CD4-positive, alpha-beta T cell treated with Interleukin-4 for 1 hour (primary cell): Measurements from ENCODE around the gene RALGDS.
"Not testable (repeated sequence)": the region's sequence is repeated elsewhere in the genome, so short reads cannot be mapped to it uniquely, and the experiment has no call there.

ENCODE experiments used
- DNase-seq, 2 donors: peaks; one replicate each; pipeline ENCODE4 v3.0.0-alpha.2; 2020 to 2022

Gene RALGDS

DNA sequence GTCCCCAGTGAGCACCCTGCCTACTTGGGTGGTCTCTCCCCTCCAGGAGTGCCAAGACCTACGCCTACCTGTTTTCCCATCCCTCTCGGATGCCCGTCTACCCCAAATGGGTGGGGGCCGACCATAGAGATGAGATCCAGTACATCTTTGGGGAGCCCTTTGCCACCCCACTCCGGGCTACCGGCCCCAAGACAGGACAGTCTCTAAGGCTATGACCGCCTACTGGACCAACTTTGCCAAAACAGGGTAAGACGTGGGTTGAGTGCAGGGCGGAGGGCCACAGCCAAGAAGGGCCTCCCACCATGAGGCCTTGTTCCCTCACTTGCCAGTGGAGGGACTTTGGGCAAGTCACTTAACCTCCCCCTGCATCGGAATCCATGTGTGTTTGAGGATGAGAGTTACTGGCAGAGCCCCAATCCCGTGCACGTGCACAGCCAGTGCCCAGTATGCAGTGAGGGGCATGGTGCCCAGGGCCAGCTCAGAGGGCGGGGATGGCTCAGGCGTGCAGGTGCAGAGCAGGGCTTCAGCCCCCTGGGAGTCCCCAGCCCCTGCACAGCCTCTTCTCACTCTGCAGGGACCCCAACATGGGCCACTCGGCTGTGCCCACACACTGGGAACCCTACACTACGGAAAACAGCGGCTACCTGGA lies 34.7 kb downstream of the RALGDS start:
- DNase-seq = not testable (repeated sequence)

DNA sequence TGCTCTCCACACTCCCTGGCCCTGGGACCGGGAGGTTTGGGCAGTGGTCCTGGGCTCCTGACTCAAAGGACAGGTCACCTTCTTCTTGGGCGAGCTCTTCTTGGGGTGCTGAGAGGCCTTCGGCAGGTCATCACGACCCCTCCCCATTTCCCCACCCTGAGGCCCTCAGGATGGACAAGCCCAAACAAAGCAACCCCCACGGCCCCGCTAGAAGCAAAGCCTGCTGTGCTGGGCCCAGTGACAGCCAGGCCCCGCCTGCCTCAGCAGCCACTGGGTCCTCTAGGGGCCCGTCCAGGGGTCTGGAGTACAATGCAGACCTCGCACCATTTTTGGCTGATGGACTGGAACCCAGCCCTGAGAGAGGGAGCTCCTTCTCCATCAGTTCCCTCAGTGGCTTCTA lies 37.4 kb downstream of the RALGDS start:
- not testable (repeated sequence) for DNase-seq

DNA sequence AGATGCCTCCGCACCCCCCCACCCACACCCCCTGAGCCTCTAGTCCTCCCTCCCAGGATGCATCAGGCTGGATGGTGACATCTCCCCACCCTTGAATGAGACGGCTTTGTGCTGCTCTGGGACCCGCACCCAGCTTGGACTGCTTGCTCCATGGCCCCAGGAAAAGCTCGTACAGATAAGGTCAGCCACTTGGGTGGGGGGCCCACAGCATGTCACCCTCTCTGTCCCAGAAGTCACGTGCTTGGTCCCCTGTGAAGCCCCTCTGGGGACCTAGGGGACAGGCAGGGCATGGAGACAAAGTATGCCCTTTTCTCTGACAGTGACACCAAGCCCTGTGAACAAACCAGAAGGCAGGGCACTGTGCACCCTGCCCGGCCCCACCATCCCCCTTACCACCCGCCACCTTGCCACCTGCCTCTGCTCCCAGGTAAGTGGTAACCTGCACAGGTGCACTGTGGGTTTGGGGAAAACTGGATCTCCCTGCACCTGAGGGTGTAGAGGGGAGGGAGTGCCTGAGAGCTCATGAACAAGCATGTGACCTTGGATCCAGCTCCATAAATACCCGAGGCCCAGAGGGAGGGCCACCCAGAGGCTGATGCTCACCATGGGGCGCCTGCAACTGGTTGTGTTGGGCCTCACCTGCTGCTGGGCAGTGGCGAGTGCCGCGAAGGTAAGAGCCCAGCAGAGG lies 38.9 kb downstream of the RALGDS start:
- not testable (repeated sequence) for DNase-seq

DNA sequence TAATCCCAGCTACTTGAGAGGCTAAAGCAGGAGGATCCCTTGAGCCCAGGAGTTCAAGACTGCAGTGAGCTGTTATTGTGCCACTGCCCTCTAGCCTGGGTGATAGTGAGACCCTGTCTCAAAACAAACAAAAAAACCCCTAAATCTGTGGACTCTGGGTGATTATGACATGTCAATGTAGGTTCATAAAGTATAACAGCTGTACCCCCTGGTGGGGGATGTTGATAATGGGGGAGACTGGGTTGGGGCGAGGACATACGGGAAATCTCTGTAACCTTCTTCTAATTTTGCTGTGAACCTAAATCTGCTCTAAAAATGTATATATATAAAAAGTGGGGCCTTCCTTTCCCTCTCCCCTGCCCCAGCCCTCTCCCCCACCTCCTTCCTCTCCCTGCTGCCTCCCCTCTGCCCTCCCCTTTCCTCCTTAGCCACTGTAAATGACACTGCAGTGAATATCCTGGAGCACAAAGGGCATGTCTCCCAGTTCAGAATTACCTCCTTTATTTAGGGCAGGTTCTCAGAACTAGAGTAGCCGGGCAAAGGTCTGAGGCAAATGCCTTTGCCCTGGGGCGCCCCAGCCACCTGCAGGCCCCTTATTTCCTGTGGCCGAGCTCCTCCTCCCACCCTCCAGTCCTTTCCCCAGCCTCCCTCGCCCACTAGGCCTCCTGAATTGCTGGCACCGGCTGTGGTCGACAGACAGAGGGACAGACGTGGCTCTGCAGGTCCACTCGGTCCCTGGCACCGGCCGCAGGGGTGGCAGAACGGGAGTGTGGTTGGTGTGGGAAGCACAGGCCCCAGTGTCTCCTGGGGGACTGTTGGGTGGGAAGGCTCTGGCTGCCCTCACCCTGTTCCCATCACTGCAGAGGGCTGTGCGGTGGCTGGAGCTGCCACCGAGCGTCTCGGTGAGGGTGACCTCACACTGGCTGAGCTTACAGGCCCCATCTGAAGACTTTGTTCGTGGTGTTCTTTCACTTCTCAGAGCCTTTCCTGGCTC lies 40.0 kb downstream of the RALGDS start:
- DNase-seq = not testable (repeated sequence)

DNA sequence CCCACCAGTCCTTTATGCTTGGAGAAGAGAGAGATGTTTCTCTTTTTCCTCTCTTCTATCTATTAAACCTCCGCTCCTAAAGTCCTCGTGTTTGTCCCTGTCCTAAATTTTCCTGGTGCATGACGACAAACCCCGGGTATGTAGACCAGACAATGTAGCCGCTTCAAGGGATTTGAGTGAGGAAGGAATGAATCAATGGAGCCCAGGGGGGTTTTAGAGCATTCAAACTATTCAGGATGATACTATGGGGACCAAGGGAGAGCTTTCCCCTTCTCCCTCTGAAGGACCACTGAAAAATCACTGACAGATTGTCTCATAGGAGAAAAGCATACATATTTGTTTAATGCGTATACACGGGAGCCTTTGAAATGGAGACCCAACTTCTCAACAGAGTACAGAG lies 40.9 kb downstream of the RALGDS start:
- DNase-seq = no peak

DNA sequence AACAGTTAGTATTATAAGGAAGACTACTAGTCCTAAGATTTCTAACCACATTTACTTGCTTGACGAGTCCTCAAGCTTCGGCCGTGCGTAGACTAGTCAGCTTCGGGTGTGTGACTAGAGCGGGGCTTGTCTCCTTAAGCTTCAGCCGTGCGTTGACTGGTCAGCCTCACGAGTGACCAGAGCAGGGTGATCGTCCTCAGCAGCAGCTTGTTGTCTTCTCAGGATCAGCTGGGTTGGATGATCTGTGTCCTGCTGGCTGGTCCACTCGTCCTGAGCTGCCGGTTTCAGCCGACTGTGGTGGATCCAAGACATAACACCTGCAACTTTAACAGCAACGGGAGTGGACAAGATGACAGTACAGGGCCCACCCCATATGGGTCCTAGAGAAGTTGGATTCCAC lies 42.6 kb downstream of the RALGDS start:
- DNase-seq = no peak

DNA sequence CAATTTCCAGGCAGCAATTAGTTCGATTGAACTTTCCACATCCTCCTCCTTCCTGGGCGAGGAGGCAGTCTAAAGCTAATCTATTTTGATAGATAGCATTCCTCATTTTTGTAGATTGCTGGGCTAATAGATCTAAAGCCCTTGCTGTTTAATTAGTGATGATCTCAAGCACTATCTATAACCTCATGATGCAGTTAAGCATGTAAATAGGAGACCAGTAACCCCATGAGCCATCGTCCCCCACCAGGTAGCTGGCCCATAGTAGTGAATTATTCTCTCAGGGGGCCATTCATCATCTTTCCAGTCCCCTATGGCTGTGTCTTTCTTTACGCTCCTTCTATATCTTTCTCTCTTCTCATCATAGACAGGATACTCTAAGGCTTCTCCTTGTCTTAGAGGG lies 44.3 kb downstream of the RALGDS start:
- no peak for DNase-seq

DNA sequence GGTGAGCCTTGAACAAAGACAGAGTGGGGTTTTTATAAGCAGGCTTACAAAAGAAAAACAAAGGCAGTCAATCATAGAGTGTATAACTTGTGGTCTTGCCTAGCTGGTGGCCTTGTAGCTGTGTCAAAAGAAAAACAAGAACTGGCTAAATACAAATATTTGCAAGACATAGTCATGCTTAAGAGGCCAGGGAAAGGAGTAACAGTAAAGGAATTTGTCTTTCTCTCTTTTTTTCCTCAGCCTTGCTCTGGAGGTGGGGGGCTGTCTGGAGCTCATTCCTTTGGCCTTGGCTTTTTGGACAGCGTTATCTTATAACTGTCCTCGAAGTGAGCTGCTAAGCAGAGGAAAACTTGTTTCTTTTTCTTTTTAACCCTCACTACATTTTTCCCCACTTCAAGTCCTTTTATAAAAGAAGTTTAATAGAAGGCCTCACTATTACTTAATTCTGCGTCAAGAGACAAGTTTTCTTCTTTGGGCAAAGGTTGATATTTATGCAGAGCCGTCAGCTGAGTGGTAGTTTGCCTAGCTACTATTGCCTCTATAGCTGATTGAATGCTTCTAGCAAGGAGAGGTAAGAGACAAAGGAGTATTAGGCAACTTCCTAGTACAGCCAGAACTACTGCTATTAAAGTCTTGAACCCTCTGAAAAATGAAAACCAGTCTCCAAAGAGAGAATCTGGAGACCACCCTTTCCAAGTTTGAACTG lies 45.0 kb downstream of the RALGDS start:
- no peak for DNase-seq

DNA sequence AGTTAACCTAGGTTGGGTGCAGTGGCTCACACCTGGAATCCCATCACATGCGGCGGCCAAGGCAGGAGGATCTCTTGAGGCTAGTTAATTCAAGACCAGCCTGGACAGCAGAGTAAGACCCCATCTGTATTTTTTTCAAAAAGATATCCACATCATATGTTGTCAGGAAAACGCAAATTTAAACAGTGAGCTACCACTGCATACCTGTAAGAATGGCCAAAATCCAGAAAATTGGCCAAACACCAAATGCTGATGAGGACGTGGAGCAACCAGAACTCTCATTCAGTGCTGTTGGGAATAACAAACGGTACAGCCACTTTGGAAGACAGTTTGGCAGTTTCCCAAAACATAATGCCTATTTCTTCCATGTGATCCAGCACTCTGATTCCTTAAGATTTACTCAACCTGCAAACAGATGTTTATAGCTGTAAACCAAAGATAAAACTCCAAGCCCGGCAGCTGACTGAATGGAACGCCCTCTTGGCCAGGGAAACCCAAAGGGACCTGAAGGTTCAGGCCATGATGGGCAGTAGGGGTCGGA lies 46.9 kb downstream of the RALGDS start:
- DNase-seq = no peak

DNA sequence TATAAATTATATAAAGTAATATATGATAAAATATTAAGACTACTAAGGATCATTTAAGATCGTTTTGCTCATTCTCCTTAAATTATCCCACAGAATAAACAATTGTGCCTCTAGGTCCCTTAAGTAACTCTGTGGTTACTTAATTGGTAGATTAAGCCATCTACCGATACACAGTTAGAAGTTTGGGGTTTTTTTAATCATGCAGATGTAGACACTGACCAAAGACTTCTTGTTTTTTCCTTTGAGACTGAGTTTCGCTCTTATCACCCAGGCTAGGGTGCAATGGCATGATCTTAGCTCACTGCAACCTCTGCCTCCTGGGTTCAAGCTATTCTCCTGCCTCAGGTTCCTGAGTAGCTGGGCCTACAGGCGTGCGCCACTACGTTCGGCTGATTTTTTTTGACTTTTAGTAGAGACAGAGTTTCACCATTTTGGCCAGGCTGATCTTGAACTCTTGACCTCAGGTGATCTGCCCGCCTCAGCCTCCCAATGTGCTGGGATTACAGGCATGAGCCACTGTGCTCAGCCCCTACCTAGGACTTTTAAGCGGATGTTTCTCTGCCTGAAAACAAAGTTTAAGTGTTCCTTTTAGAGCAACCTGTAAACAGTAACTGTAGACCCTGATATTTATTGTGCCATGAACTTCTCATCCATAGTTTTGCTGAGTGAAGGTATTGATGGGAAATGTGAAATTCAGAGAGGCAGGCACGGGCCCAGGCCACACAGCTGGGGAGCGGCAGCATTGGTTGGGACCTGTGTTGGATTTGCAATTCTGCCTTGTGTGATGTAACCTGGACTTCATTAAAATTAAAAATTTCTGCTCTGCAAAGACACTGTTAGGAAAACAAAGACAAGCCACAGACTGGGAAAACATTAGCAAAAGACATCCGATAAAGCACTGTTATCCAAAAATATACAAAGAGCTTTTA lies 47.7 kb downstream of the RALGDS start:
- DNase-seq = no peak

DNA sequence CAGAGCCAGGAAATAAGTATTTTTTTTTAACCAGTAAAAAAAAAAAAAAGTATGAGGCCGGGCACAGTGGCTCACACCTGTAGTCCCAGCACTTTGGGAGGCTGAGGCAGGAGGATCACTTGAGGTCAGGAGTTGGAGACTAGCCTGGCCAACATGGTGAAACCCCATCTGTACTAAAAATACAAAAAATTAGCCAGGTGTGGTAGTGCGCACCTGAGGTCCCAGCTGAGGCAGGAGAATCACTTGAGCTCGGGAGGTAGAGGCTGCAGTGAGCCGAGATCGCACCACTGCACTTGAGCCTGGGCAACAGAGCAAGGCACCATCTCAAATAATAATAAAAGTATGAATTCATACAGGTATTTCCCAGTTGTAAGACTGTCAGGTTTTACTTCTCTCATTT lies 48.8 kb downstream of the RALGDS start:
- not testable (repeated sequence) for DNase-seq

DNA sequence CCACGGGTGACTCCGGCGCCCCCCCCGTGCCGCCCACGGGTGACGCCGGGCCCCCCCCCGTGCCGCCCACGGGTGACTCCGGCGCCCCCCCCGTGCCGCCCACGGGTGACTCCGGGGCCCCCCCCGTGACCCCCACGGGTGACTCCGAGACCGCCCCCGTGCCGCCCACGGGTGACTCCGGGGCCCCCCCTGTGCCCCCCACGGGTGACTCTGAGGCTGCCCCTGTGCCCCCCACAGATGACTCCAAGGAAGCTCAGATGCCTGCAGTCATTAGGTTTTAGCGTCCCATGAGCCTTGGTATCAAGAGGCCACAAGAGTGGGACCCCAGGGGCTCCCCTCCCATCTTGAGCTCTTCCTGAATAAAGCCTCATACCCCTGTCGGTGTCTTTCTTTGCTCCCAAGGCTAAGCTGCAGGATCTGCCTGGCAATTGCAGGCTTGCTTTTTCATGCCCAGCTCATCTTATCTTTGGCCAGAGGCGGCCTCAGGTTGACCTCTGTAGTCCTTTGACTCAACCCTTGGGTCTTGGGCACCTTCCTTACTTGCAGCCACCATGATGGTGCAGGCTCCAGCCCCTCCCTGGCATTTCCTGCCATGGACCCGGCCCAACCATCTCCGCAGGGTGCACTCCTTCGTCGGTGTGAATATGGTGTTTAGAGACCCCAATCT lies 49.4 kb downstream of the RALGDS start:
- DNase-seq = no peak

DNA sequence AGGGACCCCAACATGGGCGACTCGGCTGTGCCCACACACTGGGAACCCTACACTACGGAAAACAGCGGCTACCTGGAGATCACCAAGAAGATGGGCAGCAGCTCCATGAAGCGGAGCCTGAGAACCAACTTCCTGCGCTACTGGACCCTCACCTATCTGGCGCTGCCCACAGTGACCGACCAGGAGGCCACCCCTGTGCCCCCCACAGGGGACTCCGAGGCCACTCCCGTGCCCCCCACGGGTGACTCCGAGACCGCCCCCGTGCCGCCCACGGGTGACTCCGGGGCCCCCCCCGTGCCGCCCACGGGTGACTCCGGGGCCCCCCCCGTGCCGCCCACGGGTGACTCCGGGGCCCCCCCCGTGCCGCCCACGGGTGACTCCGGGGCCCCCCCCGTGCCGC lies 50.1 kb downstream of the RALGDS start:
- not testable (repeated sequence) for DNase-seq

DNA sequence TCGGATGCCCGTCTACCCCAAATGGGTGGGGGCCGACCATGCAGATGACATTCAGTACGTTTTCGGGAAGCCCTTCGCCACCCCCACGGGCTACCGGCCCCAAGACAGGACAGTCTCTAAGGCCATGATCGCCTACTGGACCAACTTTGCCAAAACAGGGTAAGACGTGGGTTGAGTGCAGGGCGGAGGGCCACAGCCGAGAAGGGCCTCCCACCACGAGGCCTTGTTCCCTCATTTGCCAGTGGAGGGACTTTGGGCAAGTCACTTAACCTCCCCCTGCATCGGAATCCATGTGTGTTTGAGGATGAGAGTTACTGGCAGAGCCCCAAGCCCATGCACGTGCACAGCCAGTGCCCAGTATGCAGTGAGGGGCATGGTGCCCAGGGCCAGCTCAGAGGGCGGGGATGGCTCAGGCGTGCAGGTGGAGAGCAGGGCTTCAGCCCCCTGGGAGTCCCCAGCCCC lies 50.5 kb downstream of the RALGDS start:
- DNase-seq = not testable (repeated sequence)

DNA sequence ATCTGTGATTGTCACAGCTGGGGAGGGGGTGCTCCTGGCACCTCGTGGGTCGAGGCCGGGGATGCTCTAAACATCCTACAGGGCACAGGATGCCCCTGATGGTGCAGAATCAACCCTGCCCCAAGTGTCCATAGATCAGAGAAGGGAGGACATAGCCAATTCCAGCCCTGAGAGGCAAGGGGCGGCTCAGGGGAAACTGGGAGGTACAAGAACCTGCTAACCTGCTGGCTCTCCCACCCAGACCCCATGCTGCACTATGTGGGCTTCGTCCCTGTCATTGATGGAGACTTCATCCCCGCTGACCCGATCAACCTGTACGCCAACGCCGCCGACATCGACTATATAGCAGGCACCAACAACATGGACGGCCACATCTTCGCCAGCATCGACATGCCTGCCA lies 52.6 kb downstream of the RALGDS start:
- not testable (repeated sequence) for DNase-seq

DNA sequence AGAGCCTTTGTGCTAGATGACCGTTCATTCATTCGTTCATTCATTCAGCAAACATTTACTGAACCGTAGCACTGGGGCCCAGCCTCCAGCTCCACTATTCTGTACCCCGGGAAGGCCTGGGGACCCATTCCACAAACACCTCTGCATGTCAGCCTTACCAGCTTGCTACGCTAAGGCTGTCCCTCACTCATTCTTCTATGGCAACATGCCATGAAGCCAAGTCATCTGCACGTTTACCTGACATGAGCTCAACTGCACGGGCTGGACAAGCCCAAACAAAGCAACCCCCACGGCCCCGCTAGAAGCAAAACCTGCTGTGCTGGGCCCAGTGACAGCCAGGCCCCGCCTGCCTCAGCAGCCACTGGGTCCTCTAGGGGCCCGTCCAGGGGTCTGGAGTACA lies 53.2 kb downstream of the RALGDS start:
- no peak for DNase-seq

DNA sequence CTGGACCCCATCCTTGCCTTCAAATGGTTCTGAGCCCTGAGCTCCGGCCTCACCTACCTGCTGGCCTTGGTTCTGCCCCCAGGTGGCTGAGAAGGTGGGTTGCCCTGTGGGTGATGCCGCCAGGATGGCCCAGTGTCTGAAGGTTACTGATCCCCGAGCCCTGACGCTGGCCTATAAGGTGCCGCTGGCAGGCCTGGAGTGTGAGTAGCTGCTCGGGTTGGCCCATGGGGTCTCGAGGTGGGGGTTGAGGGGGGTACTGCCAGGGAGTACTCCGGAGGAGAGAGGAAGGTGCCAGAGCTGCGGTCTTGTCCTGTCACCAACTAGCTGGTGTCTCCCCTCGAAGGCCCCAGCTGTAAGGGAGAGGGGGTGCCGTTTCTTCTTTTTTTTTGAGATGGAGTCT lies 54.0 kb downstream of the RALGDS start:
- DNase-seq = no peak

DNA sequence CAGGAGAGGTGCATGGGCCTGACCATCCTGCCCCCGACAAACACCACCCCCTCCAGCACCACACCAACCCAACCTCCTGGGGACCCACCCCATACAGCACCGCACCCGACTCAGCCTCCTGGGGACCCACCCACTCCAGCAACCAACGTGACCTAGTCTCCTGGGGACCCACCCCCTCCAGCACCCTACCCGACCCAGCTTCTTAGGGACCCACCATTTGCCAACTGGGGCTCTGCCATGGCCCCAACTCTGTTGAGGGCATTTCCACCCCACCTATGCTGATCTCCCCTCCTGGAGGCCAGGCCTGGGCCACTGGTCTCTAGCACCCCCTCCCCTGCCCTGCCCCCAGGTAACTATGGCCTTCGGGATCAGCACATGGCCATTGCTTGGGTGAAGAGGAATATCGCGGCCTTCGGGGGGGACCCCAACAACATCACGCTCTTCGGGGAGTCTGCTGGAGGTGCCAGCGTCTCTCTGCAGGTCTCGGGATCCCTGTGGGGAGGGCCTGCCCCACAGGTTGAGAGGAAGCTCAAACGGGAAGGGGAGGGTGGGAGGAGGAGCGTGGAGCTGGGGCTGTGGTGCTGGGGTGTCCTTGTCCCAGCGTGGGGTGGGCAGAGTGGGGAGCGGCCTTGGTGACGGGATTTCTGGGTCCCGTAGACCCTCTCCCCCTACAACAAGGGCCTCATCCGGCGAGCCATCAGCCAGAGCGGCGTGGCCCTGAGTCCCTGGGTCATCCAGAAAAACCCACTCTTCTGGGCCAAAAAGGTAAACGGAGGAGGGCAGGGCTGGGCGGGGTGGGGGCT lies 54.7 kb downstream of the RALGDS start:
- DNase-seq = no peak

DNA sequence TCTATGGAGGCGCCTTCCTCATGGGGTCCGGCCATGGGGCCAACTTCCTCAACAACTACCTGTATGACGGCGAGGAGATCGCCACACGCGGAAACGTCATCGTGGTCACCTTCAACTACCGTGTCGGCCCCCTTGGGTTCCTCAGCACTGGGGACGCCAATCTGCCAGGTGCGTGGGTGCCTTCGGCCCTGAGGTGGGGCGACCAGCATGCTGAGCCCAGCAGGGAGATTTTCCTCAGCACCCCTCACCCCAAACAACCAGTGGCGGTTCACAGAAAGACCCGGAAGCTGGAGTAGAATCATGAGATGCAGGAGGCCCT lies 56.0 kb downstream of the RALGDS start:
- no peak for DNase-seq
